ENCODE data around the gene OST4. TPM values are rescaled to one million over a fixed set of nuclear protein-coding genes. Genes with fewer than 3 reads are reported as not detected.

Gene OST4
- total RNA-seq, 1 donor from 2014 or later: 398 TPM

- DNase-seq (ENCODE audit: low read depth, low spot score): no peak
These were observed 44.2 kb downstream of the OST4 start for GRCh38 chr2:27027211-27027651.

GRCh38 chr2:27025861-27026851 lies 45.3 kb downstream of the OST4 start:
- DNase-seq (ENCODE audit: low read depth, low spot score): no peak

DNA sequence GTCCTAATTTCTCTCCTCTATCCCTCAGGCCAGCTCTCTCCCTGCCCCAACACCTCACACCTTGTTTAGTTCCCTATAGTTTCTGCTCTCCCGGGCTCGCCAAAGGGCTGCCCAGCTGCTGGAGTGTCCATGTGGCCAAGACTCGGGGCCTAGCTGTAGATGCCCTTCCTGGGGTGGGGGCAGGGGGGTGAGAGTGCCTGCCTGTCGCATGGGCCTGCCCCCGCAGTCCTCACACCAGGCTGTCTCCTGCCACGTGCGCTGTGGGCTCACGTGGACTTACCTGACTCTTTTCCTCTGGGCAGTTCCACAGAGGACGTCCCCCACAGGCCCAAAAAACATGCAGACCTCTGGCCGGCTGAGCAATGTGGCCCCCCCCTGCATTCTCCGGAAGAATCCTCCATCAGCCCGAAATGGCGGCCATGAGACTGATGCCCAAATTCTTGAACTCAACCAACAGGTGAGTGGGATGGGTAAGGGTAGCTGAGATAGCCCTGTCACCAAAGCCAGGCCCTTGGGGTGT lies 46.1 kb downstream of the OST4 start:
- DNase-seq (ENCODE audit: low read depth, low spot score): no peak

GRCh38 chr2:27024812-27025211 lies 46.6 kb downstream of the OST4 start:
- no peak for DNase-seq (ENCODE audit: low read depth, low spot score)

GRCh38 chr2:27024188-27024587 lies 47.3 kb downstream of the OST4 start:
- no peak for DNase-seq (ENCODE audit: low read depth, low spot score)

- DNase-seq (ENCODE audit: low read depth, low spot score): no peak
These were observed 47.7 kb downstream of the OST4 start for GRCh38 chr2:27023740-27024139.

GRCh38 chr2:27021253-27022049 lies 50.0 kb downstream of the OST4 start:
- no peak for DNase-seq (ENCODE audit: low read depth, low spot score)

Other genes starting within 250 kb of the OST4 start
- gene DPYSL5, start 223.5 kb downstream of the OST4 start, total RNA-seq: not detected in 2 replicates
- 1.1 and 2.0 TPM in 2 replicates for gene MAPRE3, start 101.0 kb downstream of the OST4 start, total RNA-seq
- 21.2 and 26.9 TPM in 2 replicates for gene TMEM214, start 38.7 kb downstream of the OST4 start, total RNA-seq
- gene AGBL5, start 20.0 kb downstream of the OST4 start, total RNA-seq: 18.8 and 24.3 TPM in 2 replicates
- 13.8 and 21.6 TPM in 2 replicates for gene EMILIN1, start 7.0 kb upstream of the OST4 start, total RNA-seq
- 2.1 and 4.6 TPM in 2 replicates for gene KHK, start 15.1 kb upstream of the OST4 start, total RNA-seq
- 1.7 and 4.6 TPM in 2 replicates for gene CGREF1, start 47.5 kb upstream of the OST4 start, total RNA-seq
- gene ABHD1, start 52.2 kb upstream of the OST4 start, total RNA-seq: not detected in 2 replicates
- 34.7 and 40.7 TPM in 2 replicates for gene PREB, start 63.0 kb upstream of the OST4 start, total RNA-seq
- gene PRR30, start 67.8 kb upstream of the OST4 start, total RNA-seq: not detected in 2 replicates
- not detected in 2 replicates for gene TCF23, start 77.3 kb upstream of the OST4 start, total RNA-seq
- gene ATRAID, start 140.4 kb upstream of the OST4 start, total RNA-seq: 97.0 and 127 TPM in 2 replicates
- 20.4 and 48.9 TPM in 2 replicates for gene SLC5A6, start 140.6 kb upstream of the OST4 start, total RNA-seq
- gene CAD, start 145.7 kb upstream of the OST4 start, total RNA-seq: 62.4 and 62.8 TPM in 2 replicates
- gene SLC30A3, start 191.4 kb upstream of the OST4 start, total RNA-seq: 0.11 TPM in 1 of 2 replicates, not detected in the other
- gene DNAJC5G, start 203.8 kb upstream of the OST4 start, total RNA-seq: not detected in 2 replicates
- not detected in 2 replicates for gene TRIM54, start 210.8 kb upstream of the OST4 start, total RNA-seq
- gene UCN, start 236.8 kb upstream of the OST4 start, total RNA-seq: 0.20 and 0.39 TPM in 2 replicates